RWPE1 (cell line): ENCODE results near the gene CISD2.
A peak's percentile ranks its signal among the peaks of the same experiment; 100 is the strongest.
"Not testable (repeated sequence)": the region's sequence is repeated elsewhere in the genome, so short reads cannot be mapped to it uniquely, and the experiment has no call there.

ENCODE experiments used
- CTCF ChIA-PET: fragments of 350-600 bp; sonication (Branson Sonifier 250); formaldehyde crosslinking; extraction: SDS; loops from one replicate; lab custom pipeline; 2021; lab: Yijun Ruan, JAX
- POLR2A ChIA-PET: fragments of 400-600 bp; formaldehyde crosslinking; extraction: SDS; loops from one replicate; lab custom pipeline; 2020; ENCODE audit warnings: antibody characterized with exemption; ENCODE audit not compliant: low non-redundant PET; lab: Yijun Ruan, JAX
- DNase-seq: peaks from one replicate; pipeline ENCODE4 v3.0.0; 2012; ENCODE audit warnings: low spot score
- H3K27ac ChIP-seq: fragments of 450-650 bp; 2 replicates; pipeline ENCODE4 v1.5.1; 2017
- TF ChIP-seq, protein P1 (sequence below): fragments of 450-650 bp; conservative IDR thresholded peaks from 2 replicates; pipeline ENCODE4 v1.5.1; 2017; ENCODE audit warnings: low read depth, mild to moderate bottlenecking

Gene CISD2

DNA sequence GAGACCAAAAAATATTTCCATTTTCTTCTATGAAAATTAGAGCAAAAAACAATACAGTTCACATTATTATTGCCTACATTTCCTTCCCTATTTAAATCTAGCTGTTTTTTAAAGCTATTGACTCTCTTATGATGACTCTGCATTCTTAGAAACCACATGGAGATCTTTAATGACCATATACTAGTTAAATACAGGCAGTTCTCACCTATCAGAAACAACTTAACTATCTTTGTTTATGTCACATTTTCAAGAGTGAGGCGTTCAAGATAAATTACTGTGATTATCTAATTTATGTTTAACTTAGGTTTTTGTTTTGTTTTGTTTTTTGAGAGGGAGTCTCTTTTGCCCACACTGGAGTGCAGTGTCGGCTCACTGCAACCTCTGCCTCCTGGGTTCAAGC is 3.0 kb downstream of the CISD2 start:
- ChIA-PET CTCF (no interaction called here), POLR2A (no interaction called here)
- TF ChIP-seq, protein P1, sequence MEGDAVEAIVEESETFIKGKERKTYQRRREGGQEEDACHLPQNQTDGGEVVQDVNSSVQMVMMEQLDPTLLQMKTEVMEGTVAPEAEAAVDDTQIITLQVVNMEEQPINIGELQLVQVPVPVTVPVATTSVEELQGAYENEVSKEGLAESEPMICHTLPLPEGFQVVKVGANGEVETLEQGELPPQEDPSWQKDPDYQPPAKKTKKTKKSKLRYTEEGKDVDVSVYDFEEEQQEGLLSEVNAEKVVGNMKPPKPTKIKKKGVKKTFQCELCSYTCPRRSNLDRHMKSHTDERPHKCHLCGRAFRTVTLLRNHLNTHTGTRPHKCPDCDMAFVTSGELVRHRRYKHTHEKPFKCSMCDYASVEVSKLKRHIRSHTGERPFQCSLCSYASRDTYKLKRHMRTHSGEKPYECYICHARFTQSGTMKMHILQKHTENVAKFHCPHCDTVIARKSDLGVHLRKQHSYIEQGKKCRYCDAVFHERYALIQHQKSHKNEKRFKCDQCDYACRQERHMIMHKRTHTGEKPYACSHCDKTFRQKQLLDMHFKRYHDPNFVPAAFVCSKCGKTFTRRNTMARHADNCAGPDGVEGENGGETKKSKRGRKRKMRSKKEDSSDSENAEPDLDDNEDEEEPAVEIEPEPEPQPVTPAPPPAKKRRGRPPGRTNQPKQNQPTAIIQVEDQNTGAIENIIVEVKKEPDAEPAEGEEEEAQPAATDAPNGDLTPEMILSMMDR = no peak

DNA sequence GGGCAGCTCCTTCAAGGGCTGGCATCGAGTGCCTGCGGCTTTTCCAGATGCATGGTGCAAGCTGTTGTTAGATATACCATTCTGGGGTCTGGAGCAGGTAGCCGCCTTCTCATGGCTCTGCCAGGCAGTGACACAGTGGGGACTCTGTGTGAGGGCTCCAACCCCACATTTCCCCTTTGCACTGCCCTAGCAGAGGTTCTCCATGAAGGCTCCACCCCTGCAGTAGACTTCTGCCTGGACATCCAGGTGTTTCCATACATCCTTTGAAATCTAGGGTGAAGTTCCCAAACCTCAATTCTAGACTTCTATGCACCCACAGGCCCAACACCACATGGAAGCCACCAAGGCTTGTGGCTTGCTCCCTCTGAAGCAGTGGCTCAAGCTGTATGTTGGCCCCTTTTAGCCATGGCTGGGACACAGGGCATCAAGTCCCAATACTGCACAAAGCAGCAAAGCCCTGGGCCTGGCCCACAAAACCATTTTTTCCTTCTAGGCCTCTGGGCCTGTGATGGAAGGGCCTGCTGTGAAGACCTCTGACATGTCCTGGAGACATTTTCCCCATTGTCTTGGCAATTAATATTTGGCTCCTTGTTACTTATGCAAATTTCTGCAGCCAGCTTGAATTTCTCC is 8.8 kb downstream of the CISD2 start:
- POLR2A ChIA-PET, CTCF ChIA-PET, H3K27ac ChIP-seq, DNase-seq: not testable (repeated sequence)

More for the DNA sequence above, 3.0 kb downstream of the CISD2 start:
- H3K27ac ChIP-seq = no peak overlapping the region
- DNase-seq = no peak

DNA sequence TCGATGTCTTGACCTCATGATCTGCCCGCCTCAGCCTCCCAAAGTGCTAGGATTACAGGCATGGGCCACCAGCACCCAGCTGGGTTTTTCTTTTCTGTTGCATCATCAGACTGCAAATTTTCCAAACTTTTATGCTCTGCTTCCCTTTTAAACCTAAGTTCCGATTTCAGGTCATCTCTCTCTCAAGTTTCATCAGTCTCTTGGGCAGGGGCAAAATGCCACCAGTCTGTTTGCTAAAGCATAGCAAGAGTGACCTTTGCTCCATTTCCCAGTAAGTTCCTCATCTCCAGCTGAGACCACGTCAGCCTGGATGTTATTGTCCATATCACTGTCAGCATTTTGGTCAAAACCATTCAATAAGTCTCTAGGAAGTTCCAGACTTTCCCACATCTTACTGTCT is 9.6 kb downstream of the CISD2 start:
- CTCF ChIA-PET, H3K27ac ChIP-seq, DNase-seq: not testable (repeated sequence)
- POLR2A ChIA-PET = interaction anchor here (0.6 kb wide), 1 partner anchor 215 kb away, joined by 6 read pairs; no protein-coding TSS in a partner anchor

DNA sequence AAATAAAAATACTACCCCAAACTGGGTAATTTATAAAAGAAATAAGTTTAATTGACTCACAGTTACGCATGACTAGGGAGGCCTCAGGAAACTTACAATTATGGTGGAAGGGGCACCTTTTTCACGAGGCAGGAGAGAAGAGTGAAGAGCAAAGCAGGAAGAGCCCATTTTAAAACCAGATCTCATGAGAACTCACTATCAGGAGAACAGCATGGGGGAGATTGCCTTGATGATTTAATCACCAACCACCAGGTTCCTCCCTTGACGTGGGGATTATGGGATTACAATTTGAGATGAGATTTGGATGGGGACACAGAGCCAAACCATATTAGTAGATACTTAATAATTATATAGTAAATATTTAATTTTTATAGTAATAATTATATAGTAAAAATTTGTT is 10.1 kb downstream of the CISD2 start:
- no peak for DNase-seq
- ChIA-PET CTCF (no interaction called here), POLR2A (interaction anchor here (0.6 kb wide), 1 partner anchor 216 kb away, joined by 6 read pairs; no protein-coding TSS in a partner anchor)
- H3K27ac ChIP-seq = no peak overlapping the region
- TF ChIP-seq, protein P1 = no peak

DNA sequence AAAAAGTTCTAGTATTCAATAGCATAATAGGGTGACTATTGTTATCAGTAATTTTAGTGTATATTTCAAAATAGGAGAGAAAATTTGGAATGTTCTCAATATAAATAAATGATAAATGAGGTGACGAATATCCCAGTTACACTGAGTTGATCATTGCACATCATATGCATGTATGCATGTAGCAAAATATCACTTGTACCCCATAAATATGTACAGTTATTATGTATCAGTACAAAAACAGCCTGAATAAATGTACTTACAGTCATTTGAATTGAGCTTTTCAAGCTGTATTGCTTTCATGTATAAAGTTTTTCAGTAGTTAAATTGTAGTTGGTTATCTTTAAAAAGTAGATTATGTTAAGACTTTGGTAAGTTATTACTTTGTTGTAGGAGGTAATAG is 12.6 kb downstream of the CISD2 start:
- CTCF ChIA-PET = no interaction called here
- TF ChIP-seq, protein P1 = no peak
- H3K27ac ChIP-seq = no peak overlapping the region
- POLR2A ChIA-PET = no interaction called here
- DNase-seq = no peak

DNA sequence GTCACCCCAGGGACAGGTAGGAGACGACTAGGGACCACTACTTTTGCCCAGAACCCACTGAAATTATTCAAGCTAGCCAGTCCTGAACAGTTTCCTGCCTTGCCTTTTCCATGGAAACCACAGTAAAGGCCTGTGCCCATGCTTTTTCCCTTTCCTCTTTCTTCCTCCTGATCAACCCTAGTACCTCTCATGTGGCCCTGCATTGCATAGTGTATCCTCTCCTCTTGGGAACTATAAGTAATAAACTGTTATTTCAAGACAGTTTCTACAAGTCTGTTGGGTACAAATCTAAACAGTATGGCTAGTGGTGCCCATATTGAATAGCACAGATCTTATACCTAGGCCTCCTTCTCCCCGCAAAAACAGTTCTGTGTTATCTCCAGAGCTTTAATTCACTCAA is 14.5 kb downstream of the CISD2 start:
- no peak for DNase-seq
- POLR2A ChIA-PET = interaction anchor here (0.6 kb wide), 1 partner anchor 1362 kb away, joined by 8 read pairs; no protein-coding TSS in a partner anchor
- TF ChIP-seq, protein P1 = no peak
- CTCF ChIA-PET = interaction anchor here (0.7 kb wide), 1 partner anchor 1269 kb away, joined by 4 read pairs; no protein-coding TSS in a partner anchor
- no peak overlapping the region for H3K27ac ChIP-seq

DNA sequence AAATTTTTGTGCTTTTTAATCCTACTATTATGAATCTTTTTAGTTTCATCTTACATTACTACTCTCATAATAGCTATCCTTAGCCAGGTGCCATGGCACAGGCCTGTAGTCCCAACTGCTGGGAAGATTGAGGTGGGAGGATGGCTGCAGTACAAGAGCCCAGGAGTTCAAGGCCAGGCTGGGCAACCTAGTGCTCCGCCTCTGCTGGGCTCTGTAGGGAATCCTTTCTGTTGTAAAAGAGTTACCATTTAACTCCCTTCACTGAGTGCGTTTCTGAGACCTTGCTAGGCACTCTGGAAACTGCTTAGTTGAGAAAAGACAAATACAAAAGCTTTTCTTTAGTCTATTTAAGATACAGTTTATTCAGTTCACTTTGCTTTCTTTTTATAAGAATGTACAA is 19.8 kb downstream of the CISD2 start:
- H3K27ac ChIP-seq, DNase-seq, CTCF ChIA-PET, POLR2A ChIA-PET: not testable (repeated sequence)

DNA sequence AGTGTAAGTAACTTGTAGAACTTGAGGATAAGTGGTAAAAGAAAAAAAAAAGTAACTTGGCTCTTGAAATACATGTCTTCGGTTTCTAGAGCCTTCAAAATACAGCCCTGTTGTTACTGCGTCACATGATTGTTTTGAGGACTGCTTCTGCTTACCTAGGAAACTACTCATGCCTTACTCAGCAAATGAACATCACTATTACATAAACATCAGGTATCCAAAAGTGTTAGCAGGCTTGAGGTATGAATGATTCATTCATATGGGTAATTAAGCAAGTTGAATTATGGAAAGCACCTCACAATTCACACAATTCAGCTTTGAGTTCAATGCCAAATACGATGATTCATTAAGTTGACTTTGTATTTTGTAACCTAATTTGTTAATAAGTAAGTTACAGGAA is 21.1 kb downstream of the CISD2 start:
- CTCF ChIA-PET = interaction anchor here (0.6 to 0.7 kb wide), 2 partner anchors 119 to 378 kb away, joined by 3 read pairs; no protein-coding TSS in a partner anchor
- peak; percentile 58 for DNase-seq
- H3K27ac ChIP-seq, POLR2A ChIA-PET: not testable (repeated sequence)

DNA sequence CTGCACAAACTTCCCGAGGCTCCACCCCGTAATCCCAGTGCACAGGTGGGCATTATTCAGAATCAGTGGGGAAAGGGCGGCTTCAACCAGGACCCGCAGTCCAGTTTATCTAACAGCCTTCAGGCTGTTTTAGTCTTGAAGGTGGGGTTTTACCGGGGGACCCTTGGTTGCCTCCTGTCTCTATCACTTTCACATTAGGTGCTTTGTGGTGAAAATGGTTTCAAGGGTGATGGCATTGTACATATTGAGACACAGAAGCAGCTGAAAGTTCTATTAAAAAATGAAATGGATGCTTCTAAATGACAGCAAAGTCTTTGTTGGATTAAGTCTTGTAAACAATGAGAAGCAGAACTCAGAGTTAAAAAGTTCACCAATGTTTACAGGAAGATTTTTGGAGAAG is 27.8 kb downstream of the CISD2 start:
- H3K27ac ChIP-seq, POLR2A ChIA-PET, DNase-seq, CTCF ChIA-PET: not testable (repeated sequence)

DNA sequence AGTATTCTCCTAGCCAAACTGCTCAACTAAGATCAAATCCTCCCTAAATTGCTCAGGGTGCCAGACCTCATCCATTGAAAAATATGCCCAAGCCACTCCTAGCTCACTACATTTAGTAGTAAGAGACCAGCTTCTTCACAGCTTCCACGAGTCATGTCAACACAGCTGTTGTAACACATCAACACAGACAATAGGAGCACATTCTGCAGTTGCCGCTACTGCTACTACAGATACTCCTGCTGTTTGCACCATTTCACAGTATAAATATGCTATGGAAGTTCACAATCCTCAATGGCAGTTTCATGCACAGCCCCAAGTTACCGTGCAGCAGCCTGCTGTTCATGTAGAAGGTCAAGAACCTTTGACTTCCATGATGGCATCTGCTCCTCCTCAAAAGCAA is 28.8 kb downstream of the CISD2 start:
- DNase-seq, POLR2A ChIA-PET, H3K27ac ChIP-seq, CTCF ChIA-PET: not testable (repeated sequence)
